ENCODE measurements around the gene DNAJC11.
"Not testable (repeated sequence)": the region's sequence is repeated elsewhere in the genome, so short reads cannot be mapped to it uniquely, and the experiment has no call there.

DNAJC11 gene

GRCh38 chr1:6651909-6652308 lies 49.7 kb downstream of the DNAJC11 start:
- Histone ChIP-seq H3K4me1 (peaks cover 0 to 5% (median 0%) of the 10 kb centered on the region in 10 experiments; a peak in 5 of 20 replicates), H4K20me1 (peaks cover 0 to 45% (median 15%) of the 10 kb centered on the region in 11 experiments; a peak in 19 of 22 replicates), H3K27me3 (no peaks in the 10 kb centered on the region), H3K36me3 (peaks cover 63 to 88% (median 80%) of the 10 kb centered on the region in 11 experiments), H3K9ac (no peak overlapping the region), H3K9me3 (replicated peaks in 1 of 11) (no peaks in the 10 kb centered on the region), H3K27ac (no peak overlapping the region), H3K4me2 (no peak overlapping the region), H3K4me3 (no peak overlapping the region)
- TF ChIP-seq Cebpa-rat (IDR thresholded peaks at IDR 0.05): no peak

GRCh38 chr1:6648556-6648955 lies 53.1 kb downstream of the DNAJC11 start:
- Histone ChIP-seq H3K27me3 (no peaks in the 10 kb centered on the region), H3K9me3 (replicated peaks in 1 of 11) (no peaks in the 10 kb centered on the region), H3K27ac (no peak overlapping the region), H4K20me1 (peaks cover 0 to 53% (median 0%) of the 10 kb centered on the region in 11 experiments; a peak in 12 of 22 replicates), H3K4me2 (no peak overlapping the region), H3K9ac (no peak overlapping the region), H3K4me3 (no peak overlapping the region), H3K36me3 (peaks cover 64 to 90% (median 81%) of the 10 kb centered on the region in 11 experiments), H3K4me1 (no peaks in the 10 kb centered on the region; a peak in 1 of 20 replicates)
- no peak for TF ChIP-seq Cebpa-rat (IDR thresholded peaks at IDR 0.05)

- Histone ChIP-seq H3K4me2 (no peak overlapping the region), H4K20me1 (peaks cover 0 to 56% (median 0%) of the 10 kb centered on the region in 11 experiments; a peak in 10 of 22 replicates), H3K9ac (no peak overlapping the region), H3K36me3 (peaks cover 63 to 90% (median 79%) of the 10 kb centered on the region in 11 experiments), H3K9me3 (replicated peaks in 1 of 11) (no peaks in the 10 kb centered on the region), H3K4me1 (no peaks in the 10 kb centered on the region), H3K27ac (no peak overlapping the region), H3K27me3 (no peaks in the 10 kb centered on the region), H3K4me3 (no peak overlapping the region)
- TF ChIP-seq Cebpa-rat (IDR thresholded peaks at IDR 0.05): no peak
Observed at GRCh38 chr1:6646499-6647148, 55.0 kb downstream of the DNAJC11 start.

- Histone ChIP-seq H3K27me3 (no peaks in the 10 kb centered on the region), H3K36me3 (peaks cover 60 to 88% (median 76%) of the 10 kb centered on the region in 11 experiments), H3K9ac (no peak overlapping the region), H3K27ac (no peak overlapping the region), H3K4me2 (no peak overlapping the region), H4K20me1 (peaks cover 0 to 47% (median 0%) of the 10 kb centered on the region in 11 experiments; a peak in 8 of 22 replicates), H3K9me3 (replicated peaks in 1 of 11) (no peaks in the 10 kb centered on the region), H3K4me3 (no peak overlapping the region), H3K4me1 (no peaks in the 10 kb centered on the region)
- no peak for TF ChIP-seq Cebpa-rat (IDR thresholded peaks at IDR 0.05)
Observed at GRCh38 chr1:6645018-6645417, 56.6 kb downstream of the DNAJC11 start.

GRCh38 chr1:6640867-6641266 lies 60.7 kb downstream of the DNAJC11 start:
- not testable (repeated sequence) for H3K4me2 ChIP-seq; H3K27me3 ChIP-seq; H3K9me3 ChIP-seq (replicated peaks in 1 of 11); H3K9ac ChIP-seq; H3K4me3 ChIP-seq; H3K4me1 ChIP-seq; H3K27ac ChIP-seq
- peaks cover 0 to 56% (median 18%) of the 10 kb centered on the region in 11 experiments; a peak in 12 of 22 replicates for H4K20me1 ChIP-seq
- peaks cover 93 to 100% (median 96%) of the 10 kb centered on the region in 11 experiments for H3K36me3 ChIP-seq

GRCh38 chr1:6638226-6638625 lies 63.4 kb downstream of the DNAJC11 start:
- peaks cover 0 to 23% (median 16%) of the 10 kb centered on the region in 10 experiments; a peak in 16 of 20 replicates for H3K4me1 ChIP-seq
- no peak overlapping the region for H3K4me3 ChIP-seq
- peaks cover 91 to 100% (median 95%) of the 10 kb centered on the region in 11 experiments for H3K36me3 ChIP-seq
- H3K9me3 ChIP-seq (replicated peaks in 1 of 11): no peaks in the 10 kb centered on the region
- peaks cover 0 to 64% (median 43%) of the 10 kb centered on the region in 11 experiments; a peak in 20 of 22 replicates for H4K20me1 ChIP-seq
- no peaks in the 10 kb centered on the region for H3K27me3 ChIP-seq
- H3K9ac ChIP-seq: peak overlapping the region in 1 of 11 experiments; percentile 11; a peak in 1 of 22 replicates
- no peak overlapping the region for H3K27ac ChIP-seq
- H3K4me2 ChIP-seq: no peak overlapping the region
- no peak for TF ChIP-seq Cebpa-rat (IDR thresholded peaks at IDR 0.05)

- Histone ChIP-seq H3K9me3 (replicated peaks in 1 of 11) (no peaks in the 10 kb centered on the region), H3K4me1 (peaks cover 0 to 28% (median 21%) of the 10 kb centered on the region in 10 experiments; a peak in 16 of 20 replicates), H3K36me3 (peaks cover 91 to 100% (median 96%) of the 10 kb centered on the region in 11 experiments), H3K9ac (0 out of 22 replicates have a peak overlapping the region, but pooled peaks of 2 of the 11 experiments have one; percentile 11 to 24), H3K4me2 (no peak overlapping the region), H3K4me3 (no peak overlapping the region), H4K20me1 (peaks cover 3 to 68% (median 48%) of the 10 kb centered on the region in 11 experiments; a peak in 20 of 22 replicates), H3K27me3 (no peaks in the 10 kb centered on the region), H3K27ac (no peak overlapping the region)
- TF ChIP-seq Cebpa-rat (IDR thresholded peaks at IDR 0.05): no peak
Observed at GRCh38 chr1:6637770-6638169, 63.8 kb downstream of the DNAJC11 start.

GRCh38 chr1:6636778-6637177 lies 64.8 kb downstream of the DNAJC11 start:
- not testable (repeated sequence) for H3K9me3 ChIP-seq (replicated peaks in 1 of 11); H3K27me3 ChIP-seq
- H3K36me3 ChIP-seq: peaks cover 91 to 100% (median 96%) of the 10 kb centered on the region in 11 experiments

GRCh38 chr1:6635910-6636760 lies 65.5 kb downstream of the DNAJC11 start:
- peaks cover 92 to 100% (median 97%) of the 10 kb centered on the region in 11 experiments for H3K36me3 ChIP-seq
- no peaks in the 10 kb centered on the region for H3K9me3 ChIP-seq (replicated peaks in 1 of 11)

More at GRCh38 chr1:6636778-6637177, 64.8 kb downstream of the DNAJC11 start:
- Histone ChIP-seq H3K9ac (peak overlapping the region in 1 of 11 experiments; percentile 24; a peak in 2 of 22 replicates), H3K4me1 (peaks cover 0 to 33% (median 22%) of the 10 kb centered on the region in 10 experiments; a peak in 16 of 20 replicates), H4K20me1 (peaks cover 5 to 71% (median 55%) of the 10 kb centered on the region in 11 experiments; a peak in 20 of 22 replicates)
- H3K4me2 ChIP-seq, H3K4me3 ChIP-seq, H3K27ac ChIP-seq: not testable (repeated sequence)

More at GRCh38 chr1:6635910-6636760, 65.5 kb downstream of the DNAJC11 start:
- Histone ChIP-seq H3K4me3 (no peak overlapping the region), H3K27me3 (no peaks in the 10 kb centered on the region), H3K9ac (peak overlapping the region in 2 of 11 experiments; percentile 1 to 24; a peak in 2 of 22 replicates), H4K20me1 (peaks cover 5 to 74% (median 55%) of the 10 kb centered on the region in 11 experiments; a peak in 20 of 22 replicates), H3K4me1 (peaks cover 0 to 33% (median 22%) of the 10 kb centered on the region in 10 experiments; a peak in 16 of 20 replicates), H3K4me2 (no peak overlapping the region), H3K27ac (no peak overlapping the region)
- TF ChIP-seq Cebpa-rat (IDR thresholded peaks at IDR 0.05): no peak

Data from BLaER1 treated with 17β-estradiol and CSF1 and Interleukin-3, amounts not matched to agents 10 nM and 100 nM (cell line).